GM13976 (cell line): Measurements from ENCODE around the gene NKX2-4.

ENCODE experiments used
- DNase-seq: peaks from one replicate; pipeline ENCODE4 v3.0.0; 2012; ENCODE audit warnings: low spot score
- in situ Hi-C: fragments of 300-500 bp; cut with MboI; formaldehyde crosslinking; loops from one replicate; pipeline ENCODE4 v1.12.0; 2022; ENCODE audit warnings: low sequenced_read_pairs, mixed read lengths, inconsistent platforms; ENCODE audit not compliant: unreplicated experiment
- TF ChIP-seq, protein P1 (sequence below): IDR thresholded peaks from 2 replicates; pipeline ENCODE4 v1.5.1; 2012; ENCODE audit warnings: borderline replicate concordance, mild to moderate bottlenecking; ENCODE audit not compliant: insufficient read depth; ENCODE audit errors: extremely low read depth, missing control alignments, control extremely low read depth

The NKX2-4 gene

GRCh38 chr20:21380711-21381110 is 16.6 kb downstream of the NKX2-4 start:
- in situ Hi-C loops = no loop called here
- no peak for DNase-seq
- TF ChIP-seq, protein P1, sequence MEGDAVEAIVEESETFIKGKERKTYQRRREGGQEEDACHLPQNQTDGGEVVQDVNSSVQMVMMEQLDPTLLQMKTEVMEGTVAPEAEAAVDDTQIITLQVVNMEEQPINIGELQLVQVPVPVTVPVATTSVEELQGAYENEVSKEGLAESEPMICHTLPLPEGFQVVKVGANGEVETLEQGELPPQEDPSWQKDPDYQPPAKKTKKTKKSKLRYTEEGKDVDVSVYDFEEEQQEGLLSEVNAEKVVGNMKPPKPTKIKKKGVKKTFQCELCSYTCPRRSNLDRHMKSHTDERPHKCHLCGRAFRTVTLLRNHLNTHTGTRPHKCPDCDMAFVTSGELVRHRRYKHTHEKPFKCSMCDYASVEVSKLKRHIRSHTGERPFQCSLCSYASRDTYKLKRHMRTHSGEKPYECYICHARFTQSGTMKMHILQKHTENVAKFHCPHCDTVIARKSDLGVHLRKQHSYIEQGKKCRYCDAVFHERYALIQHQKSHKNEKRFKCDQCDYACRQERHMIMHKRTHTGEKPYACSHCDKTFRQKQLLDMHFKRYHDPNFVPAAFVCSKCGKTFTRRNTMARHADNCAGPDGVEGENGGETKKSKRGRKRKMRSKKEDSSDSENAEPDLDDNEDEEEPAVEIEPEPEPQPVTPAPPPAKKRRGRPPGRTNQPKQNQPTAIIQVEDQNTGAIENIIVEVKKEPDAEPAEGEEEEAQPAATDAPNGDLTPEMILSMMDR = no peak

GRCh38 chr20:21378259-21378658 is 19.1 kb downstream of the NKX2-4 start:
- DNase-seq = no peak
- in situ Hi-C loops = no loop called here
- TF ChIP-seq, protein P1 = no peak

DNA sequence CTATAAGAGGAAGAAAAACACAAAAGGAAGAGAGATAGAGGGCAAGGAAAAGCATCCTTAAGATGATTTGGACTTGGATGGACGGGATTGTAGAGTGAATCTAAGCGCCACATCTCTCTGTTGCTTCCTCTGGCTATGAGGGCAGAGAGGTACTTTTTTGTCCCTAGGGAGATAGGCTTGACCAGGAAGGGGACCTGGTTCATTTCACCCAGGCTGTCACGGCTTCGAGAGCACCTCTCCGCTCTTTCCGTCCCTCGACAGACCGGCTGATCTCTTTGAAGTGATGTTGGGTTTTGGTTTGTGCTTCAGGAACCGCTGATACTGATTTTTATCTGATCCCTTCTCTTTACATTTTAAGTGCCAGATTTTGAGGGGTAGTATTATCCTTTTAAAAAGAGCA is 19.6 kb downstream of the NKX2-4 start:
- in situ Hi-C loops = no loop called here

DNA sequence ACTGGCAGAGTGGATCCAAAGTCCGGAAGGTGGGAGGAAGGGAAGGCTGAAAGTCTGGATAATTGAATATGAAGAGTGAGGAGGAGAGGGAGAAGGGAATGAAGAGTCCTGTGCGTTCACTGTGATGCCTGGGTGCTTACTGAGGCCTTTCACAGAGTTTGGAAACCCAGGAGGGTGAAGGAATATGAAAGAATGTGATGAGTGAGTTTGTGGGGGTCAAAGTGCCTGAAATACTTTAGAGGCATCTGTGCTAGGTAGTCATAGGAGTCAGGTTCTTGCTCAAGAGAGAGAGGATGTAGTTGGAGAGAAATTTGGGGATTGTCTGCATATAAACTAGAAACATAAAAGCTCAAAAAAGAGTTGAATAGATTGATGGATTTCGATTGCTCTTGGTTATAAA is 20.7 kb downstream of the NKX2-4 start:
- DNase-seq = no peak
- in situ Hi-C loops = no loop called here

More for the DNA sequence above, 19.6 kb downstream of the NKX2-4 start:
- TF ChIP-seq, protein P1 = no peak
- DNase-seq = no peak

DNA sequence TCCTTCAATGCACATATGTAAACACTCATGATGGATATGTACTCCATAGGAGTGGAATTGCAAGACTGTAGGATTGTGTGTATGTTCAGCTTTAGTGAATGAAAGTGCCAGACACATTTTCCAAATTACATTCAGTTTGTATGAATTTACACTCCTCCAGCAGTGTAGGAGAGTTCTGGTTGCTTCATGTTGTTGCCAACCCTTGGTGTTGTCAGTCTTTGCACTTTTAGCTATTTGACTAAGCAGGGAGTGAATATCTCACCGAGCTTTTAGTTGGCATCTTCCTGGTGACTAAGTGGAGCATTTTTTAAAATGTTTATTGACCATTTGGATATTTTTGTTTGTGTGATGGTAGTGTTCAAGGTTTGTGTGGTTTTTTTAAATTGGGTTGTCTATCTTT is 23.9 kb downstream of the NKX2-4 start:
- in situ Hi-C loops = no loop called here
- DNase-seq = no peak
- TF ChIP-seq, protein P1 = no peak

More for the DNA sequence above, 20.7 kb downstream of the NKX2-4 start:
- TF ChIP-seq, protein P1 = no peak

DNA sequence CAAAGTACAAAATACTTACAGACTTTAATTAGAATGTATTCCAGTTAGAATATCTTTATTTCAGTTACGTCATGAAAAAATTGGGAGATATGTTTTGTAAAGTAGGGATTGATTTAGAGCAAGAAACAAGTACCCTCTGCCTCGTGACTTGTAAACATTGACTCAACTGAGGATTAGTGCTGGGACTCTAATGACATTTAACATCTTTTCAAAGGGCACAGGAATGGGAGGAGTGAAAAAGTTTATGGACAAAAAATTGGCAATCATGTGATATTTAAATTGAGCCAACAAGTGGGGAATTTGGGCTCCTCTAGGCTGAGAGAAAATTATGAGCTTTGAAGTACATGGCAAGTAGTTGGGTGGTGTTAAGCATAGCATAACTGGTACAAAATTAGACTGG is 25.3 kb downstream of the NKX2-4 start:
- in situ Hi-C loops = no loop called here
- no peak for DNase-seq

More for the DNA sequence above, 25.3 kb downstream of the NKX2-4 start:
- TF ChIP-seq, protein P1 = no peak
